HG03342 (cell line): ENCODE results near the gene MPO.

Experiments used
- ATAC-seq: cut with Tn5 transposase; IDR thresholded peaks from one replicate; pipeline ENCODE4 v1.9.1; 2021; ENCODE audit warnings: mild to moderate bottlenecking, moderate library complexity; ENCODE audit not compliant: unreplicated experiment

The MPO gene

DNA sequence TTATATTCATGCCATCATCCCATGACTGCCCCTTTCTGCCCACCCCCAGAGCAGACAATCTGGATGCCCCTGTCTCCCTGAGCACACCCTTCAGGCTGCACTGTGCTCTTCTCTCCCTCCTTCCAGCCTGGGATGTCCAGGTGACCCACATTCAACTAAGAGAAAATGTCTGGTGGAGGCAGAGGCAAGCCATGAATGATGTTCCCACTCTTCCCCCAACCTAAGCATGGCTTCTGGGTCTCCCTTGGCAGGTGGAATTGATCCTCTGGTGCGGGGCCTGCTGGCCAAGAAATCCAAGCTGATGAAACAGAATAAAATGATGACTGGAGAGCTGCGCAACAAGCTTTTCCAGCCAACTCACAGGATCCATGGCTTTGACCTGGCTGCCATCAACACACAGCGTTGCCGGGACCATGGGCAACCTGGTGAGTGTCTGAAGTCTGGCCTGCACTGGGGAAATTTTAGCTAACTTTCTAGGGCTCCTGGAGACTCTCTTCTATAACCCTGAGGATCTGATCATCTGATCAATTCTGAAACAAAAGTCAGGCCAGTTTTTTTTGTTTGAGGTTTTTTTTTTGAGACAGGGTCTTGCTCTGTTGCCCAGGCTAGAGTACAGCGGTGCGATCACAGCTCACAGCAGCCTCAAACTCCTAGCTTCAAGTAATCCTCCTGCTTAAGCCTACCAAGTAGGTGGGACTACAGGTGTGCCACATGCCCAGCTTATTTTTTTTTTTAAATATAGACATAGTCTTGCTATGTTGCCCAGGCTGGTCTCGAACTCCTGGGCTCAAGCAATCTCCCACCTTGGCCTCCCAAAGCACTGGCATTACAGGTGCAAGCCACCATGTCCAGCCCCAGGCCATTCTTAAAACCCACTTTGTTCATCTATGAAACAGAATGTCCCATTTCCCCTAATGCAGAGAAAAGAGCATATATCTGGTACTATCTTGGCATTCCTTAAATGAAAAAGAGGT, 14.5 kb downstream of the MPO start:
- ATAC-seq, result no peak

DNA sequence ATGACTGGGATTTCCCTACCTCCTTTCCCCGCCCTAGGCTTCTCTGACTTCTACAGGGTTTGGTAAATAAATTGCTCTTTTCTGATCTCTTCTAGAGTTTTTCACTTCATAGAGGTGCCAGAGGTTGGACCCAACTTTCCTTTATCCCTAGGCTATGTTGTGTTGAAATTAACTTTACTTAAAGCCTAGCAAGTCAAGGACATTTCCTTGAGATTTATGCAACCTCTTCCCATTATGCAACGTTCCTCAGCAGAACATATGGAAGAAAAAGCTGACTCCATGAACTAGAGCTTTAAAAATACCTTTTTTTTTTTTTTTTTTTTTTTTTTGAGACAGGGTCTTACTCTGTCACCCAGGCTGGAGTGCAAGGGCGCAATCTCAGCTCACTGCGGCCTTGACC, 15.5 kb downstream of the MPO start:
- ATAC-seq, result no peak

DNA sequence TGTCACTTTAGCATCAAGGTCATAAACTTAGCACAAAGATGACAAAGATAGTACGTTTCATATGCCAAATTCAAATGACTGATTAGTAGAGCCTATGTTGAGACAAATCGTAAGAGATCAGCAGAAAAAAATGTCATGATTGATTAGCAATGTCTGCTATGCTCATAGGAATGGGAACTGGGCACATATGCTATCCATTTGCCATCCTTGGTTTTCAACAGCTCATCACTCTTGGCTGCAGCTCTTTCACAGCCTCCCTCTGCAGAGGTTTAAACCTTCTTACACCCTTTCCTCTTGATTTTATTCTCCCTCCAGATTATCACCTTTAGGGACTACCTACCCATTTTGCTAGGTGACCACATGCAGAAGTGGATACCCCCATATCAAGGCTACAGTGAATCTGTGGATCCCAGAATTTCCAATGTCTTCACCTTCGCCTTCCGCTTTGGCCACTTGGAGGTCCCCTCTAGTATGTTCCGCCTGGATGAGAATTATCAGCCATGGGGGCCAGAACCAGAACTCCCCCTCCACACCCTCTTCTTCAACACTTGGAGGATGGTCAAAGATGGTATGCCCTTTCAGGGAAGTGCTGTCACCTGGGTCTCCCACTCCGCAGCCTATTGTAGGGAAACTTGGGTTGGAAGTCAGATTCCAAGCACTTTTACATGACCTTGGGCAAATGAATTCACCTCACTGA, 16.2 kb downstream of the MPO start:
- ATAC-seq, result no peak

DNA sequence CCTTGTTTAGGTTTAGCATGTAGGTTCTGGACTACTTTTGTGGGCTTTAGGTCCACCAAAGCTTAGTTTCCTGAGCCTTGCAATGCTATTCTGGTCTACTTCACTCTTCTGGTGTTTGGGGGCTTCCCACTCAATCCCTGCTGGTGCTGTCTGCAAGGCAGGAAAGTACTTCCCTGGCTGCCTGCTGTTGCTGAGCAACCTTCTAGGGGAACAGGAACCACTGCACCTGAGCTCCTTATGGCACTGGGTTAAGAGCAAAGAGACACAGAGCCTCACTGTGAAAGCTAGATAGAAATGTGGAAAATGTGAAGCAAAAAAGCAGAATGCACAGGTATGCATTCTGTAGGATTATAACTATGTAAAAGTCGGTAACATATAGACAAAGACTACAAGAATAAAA, 17.0 kb downstream of the MPO start:
- no peak for ATAC-seq

DNA sequence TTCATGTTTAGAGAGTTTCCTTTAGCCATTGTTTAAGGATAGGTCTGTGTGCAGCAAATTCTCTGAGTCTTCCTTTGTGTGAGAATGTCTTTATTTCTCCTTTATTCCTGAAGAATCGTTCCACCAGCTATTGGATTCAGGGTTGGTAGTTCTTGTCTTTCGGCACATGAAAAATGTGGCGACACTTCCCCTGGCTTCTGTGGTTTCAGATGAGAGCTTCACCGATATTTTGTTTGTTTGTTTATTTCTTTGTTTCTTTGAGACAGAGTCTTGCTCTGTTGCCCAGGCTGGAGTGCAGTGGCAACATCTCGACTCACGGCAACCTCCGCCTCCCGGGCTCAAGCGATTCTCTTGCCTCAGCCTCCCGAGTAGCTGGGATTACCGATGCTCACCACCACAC, 18.6 kb downstream of the MPO start:
- no peak for ATAC-seq

DNA sequence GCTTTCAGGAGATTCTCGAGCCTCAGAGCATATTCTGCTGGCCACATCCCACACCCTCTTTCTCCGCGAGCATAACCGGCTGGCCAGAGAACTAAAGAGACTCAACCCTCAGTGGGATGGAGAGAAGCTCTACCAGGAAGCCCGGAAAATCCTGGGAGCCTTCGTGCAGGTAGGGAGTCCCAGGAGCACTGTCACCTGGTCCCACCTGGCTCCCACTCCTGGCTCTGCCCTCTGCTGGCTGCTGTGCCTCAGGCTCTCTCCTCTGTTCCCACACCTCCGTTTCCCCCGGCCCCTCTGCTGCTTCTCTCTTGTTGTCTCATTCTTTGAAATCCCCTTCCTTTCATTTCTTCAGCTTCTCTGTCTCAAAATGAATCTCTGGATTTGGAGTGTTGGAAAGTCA, 25.9 kb downstream of the MPO start:
- no peak for ATAC-seq

DNA sequence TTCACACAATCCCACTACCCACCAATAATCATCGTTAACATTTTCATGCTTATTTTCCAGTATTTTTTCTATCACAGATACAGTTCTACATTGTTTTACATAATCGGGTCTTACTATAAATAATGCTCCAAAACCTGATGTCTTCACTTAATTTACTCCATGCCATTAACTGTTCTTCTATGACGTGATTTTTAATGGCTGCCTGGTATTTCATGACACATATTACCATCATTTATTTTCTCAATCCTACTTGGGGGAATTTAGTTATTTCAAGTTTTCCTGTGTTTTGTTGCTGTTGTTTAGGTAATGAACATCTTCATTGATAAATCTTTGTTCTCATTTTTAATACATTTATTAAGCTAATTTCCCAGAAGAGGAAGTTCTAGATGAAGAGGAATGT, 27.7 kb downstream of the MPO start:
- ATAC-seq, result no peak

DNA sequence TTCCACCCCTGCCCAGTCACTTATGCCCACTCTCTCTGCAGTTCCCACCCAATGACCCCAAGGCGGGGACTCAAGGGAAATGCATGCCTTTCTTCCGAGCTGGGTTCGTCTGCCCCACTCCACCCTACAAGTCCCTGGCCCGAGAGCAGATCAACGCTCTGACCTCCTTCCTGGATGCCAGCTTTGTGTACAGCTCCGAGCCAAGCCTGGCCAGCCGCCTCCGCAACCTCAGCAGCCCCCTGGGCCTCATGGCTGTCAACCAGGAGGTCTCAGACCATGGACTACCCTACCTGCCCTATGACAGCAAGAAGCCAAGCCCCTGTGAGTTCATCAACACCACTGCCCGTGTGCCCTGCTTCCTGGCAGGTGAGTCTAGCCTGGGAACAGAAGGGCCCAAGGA, 28.6 kb downstream of the MPO start:
- no peak for ATAC-seq

DNA sequence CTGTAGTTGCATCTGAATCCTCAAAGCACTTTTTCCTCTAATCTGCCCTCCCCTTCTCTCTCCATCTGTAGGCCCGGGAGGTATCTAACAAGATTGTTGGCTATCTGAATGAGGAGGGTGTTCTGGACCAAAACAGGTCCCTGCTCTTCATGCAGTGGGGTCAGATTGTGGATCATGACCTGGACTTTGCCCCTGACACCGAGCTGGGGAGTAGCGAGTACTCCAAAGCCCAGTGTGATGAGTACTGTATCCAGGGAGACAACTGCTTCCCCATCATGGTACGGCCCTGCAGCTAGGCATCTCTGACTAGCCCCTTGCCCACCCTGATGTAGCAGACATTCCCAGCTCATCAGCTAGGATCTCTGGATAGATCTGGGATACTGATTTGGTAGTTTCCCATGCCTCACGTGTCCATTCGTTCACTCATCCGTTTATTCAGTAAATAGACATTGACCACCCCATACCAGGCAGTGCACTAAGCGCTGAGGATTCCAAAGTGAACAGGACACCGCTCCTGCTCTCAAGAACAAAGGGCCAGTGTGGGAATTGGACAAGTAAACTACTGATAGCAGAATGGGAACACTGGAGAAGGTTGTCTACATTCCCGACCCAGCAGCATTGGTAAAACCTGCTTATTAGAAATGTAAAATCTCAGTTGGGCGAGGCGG, 30.3 kb downstream of the MPO start:
- no peak for ATAC-seq

DNA sequence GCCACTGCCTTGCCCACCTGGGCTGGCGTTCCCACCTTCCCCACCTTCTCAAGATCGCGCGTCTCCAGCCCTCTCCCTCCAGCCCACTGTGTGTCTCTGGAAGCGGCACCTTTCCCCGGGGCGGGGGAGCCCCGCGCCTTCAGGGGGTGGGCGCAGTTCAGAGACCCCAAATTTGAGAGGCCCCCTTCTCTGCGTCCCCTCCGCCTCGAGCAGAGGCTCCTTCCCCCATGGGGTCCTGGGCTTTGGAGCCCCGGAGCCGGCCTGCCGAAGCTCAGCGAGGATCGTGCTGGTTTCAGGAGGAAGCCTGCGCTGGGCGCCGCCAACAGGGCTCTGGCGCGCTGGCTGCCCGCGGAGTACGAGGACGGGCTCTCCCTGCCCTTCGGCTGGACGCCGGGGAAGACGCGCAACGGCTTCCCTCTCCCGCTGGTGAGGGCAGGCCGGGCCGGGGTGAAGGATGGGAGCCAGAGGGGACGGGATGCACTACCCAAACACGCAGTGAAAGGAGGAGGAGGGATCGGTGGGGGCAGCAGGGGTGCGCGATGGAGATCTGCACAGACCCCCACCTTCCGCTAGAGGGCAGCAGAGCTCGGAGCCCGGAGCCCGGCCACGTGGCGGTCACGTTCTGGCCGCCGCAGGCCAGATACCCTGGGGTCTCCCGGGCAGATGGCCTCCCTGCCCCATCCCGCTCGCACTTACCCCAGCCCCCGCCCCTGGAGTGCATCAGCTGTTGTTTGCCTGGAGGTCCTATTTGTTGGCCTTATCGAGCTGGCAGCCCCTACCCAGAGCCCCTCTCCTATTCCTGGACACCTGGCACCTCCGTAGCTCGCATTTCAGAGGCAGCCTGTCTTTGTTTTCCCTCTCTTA, 31.2 kb downstream of the MPO start:
- peak; percentile 67 for ATAC-seq

DNA sequence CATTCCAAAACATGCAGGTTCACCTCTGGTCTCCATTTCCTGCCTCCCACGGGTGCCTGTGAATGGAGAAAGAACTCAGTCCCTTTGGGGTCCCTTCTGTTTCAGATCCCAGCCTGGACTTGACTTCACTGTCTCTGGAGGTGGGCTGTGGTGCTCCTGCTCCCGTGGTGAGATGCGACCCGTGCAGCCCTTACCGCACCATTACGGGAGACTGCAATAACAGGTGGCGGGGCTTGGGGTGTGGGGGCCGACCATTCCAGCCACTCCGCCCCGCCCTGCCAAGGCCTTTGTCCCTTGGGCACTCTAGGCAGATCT, 31.8 kb downstream of the MPO start:
- no peak for ATAC-seq

DNA sequence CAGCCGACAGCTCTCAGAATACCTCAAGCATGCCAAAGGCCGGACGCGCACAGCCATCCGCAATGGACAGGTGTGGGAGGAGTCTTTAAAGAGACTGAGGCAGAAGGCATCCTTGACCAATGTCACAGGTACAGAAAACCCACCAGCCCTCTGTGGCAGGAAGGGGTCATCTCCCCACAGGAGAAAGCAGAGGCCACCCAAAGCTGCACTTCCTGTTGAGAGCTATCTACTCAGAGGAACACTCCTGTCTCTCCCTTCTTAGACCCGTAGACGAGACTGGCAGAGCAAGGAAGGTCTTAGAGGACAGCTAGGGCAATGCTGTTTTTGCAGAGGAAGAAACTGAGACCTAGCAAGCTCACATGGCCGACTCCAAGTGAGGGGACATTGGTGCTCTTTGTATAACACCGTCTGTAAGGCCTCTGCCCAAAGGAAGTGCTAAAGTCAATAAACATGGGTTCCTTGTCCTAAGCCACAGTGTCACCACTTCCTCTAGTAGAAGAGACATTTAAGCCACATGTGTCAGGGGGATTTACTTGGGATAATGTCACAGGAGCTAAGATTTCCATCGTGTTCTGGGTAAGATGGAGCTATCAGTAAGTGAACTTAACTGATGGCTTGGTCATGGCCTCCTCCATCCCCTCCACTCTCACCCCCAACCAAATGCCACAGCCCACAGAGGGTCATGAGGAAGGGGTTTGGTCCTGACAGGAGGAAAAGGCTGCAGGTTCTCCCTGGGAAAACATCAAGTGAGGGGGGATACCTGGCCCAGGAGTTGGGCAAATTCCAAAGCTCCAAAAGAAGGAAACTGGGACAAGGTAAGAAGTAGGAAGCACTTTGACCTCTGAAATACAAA, 33.0 kb downstream of the MPO start:
- no peak for ATAC-seq

DNA sequence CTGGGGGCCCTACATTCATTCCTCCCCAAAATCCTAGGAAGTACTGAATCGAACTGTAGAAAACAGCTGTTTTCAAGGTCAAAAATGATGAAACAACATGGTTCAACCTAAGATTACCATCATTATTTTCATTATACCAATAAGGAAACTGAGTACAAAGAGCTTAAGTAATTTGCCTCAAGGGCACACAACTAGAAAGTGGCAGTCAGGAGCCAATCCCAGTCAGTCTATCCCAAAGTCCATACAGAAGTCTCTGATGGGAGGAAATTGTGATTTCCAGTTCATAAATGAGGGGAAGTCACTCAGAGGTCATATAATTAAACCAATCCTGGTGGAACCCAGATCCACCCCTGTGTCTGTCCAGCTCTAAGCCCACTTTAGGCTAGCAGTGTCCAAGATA, 34.0 kb downstream of the MPO start:
- no peak for ATAC-seq

DNA sequence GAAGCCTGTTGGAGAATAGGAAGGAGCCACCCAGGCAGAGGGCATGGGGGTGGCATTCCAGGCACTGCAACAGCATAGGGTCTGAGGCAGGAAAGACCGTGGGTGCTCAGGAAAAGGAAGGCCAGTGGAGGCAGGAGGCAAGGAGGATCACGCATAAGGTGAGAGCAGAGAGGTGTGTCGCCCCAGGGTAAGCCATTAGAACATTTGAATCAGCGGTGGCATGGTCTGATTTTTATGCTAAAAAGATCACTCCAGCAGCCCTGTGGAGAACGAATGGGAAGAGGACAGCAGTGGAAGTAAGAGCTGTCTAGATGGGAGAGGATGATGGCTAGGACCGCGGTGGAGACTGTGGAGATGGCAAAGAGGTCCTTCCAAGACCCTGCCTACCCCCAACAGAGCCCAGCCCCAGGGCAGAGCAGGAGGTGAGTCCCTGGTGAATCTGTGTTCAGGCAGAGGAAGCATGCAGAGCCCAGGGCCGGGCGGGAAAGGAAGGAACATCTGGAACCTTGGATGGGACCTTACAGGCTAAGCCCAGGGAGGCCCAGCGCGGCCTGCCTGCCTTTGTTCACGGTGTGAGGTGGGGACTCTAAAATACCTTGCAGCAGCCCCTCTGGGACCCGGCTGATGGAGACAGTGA, 34.5 kb downstream of the MPO start:
- no peak for ATAC-seq

DNA sequence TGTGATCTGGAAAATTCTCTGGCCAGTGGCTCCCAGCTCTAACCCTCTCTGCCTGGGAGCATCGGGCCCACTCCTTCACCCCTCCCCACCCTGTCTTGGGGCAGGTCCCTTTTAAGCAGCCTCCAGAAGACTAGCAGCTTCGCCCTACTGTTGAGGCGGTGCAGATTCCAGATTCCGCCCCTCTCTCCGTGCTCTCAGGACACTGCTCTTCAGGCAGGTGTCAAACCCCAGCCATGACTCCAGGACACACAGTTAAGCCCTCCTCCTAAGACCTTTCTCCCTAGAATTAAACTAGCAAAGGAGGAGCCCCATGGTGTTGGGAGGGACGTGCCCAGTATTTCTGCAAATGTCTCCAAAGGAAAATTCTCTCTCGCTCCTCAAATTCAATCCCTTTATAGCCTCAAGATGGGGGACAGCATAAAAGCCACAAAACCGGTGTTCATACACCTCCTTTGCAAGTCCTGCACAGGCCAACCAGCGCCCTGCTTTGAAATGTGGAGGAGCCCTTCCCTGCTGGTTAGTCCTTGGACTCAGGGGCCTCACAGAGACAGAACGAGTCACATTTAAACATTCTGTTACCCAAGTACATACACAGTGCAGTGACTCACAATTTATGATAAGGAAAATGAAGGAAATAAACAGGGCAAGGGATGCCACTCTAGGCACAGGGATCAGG, 35.2 kb downstream of the MPO start:
- ATAC-seq, result no peak

DNA sequence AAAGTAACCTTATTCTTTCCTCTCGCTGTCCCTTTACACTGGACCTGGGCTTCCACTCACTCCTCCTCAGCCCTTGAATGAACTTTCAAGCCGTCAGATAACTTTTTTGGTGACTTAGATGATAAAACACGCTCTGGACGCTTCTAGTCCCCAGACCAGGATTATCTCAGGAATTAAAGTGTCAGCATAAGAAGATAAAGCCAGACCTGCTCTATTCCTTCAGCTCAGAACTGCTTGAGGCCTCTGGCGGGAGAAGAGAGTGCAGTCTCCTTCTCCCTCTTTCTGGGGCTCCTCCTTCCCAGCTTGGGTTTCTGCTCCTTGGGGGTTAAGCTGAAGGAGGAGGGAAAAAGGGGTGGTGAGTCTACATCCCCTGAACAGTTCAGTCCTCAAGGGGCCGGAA, 35.8 kb downstream of the MPO start:
- no peak for ATAC-seq

DNA sequence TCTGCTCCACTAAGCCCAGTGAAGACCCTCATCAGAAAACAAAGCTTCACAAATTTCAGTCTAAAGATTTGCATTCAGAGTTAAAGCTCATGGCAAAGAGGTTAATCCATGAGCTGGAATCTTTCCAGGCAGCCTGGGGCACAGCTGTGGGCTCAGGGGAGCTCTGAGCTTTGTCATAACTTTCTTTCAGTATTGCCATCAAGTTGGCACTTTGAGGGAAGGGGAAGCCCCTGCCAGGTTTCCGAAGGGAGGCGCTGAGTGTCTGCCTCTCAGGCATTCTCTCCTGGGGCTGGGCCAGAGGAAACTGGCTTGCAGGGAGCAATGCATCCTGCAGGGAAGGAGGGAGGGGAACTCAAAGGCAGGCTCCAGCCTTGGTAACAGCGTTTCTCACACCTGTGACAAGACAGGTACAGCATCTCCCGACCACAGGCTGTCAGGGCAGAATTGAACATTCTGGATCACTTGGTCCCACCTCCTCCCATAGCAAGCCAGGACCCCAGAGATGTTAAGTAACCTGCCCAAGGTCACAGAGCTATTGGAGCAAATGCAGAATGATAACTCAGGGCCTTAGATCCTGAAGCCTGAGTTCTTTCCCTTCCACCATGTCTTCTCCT, 38.5 kb downstream of the MPO start:
- ATAC-seq, result no peak

DNA sequence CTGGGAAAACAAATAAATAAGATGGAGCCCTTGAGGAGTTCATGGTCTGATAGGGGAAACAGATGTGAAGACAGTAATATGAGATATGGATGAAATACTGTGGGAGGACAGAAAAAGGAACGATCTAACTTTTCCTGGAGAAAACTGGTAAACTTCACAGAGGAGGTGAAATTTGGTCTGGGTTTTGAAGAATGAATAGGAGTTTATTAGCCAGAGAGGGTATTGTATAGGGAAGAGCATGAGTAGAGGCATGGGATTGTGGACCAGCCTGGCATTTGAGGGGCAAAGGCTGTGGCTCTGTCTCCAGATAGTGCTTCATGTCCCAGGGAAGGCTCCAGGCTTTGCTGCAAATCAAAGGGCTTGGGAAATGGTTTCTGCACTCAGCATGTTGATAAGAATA, 40.7 kb downstream of the MPO start:
- no peak for ATAC-seq
